NOMO-1 treated with DMSO at 0.1 percent for 48 hours (cell line): ENCODE data around the gene ASIC3.
A peak's percentile ranks its signal among the peaks of the same experiment; 100 is the strongest.
"Not testable (repeated sequence)": the region's sequence is repeated elsewhere in the genome, so short reads cannot be mapped to it uniquely, and the experiment has no call there.

Experiments
- DNase-seq: peaks from one replicate; lab custom pipeline; 2025; ENCODE audit not compliant: unreplicated experiment; lab: John Stamatoyannopoulos, UW

ASIC3 gene

DNA sequence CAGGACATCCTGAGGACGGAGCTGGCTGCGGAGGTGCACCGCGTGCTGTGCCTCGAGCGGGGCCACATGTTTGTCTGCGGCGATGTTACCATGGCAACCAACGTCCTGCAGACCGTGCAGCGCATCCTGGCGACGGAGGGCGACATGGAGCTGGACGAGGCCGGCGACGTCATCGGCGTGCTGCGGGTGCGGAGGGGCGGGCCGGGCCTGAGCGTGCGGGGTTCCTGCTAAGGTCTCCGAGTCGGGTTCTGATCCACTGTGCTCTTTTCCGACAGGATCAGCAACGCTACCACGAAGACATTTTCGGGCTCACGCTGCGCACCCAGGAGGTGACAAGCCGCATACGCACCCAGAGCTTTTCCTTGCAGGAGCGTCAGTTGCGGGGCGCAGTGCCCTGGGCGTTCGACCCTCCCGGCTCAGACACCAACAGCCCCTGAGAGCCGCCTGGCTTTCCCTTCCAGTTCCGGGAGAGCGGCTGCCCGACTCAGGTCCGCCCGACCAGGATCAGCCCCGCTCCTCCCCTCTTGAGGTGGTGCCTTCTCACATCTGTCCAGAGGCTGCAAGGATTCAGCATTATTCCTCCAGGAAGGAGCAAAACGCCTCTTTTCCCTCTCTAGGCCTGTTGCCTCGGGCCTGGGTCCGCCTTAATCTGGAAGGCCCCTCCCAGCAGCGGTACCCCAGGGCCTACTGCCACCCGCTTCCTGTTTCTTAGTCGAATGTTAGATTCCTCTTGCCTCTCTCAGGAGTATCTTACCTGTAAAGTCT, 34.4 kb upstream of the ASIC3 start:
- DNase-seq: no peak

DNA sequence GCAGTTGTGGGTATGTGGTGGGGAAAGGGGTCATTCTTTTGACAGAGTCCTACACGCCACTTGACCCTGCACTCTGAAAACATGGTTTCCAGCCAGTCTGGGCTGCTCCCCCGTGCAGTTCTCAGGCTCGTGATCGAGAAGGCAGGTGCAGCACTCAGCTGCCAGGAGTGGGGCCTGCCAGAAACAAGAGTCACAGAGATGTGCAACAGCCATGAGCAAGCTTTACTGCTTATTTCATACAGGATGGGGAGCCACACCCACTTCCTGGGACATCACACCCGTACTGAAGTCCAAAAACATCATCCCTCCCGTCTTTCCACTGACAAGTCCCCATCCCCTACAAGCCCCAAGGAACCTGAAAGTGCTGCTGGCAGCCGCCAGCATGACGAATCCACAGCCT, 33.4 kb upstream of the ASIC3 start:
- DNase-seq: no peak

DNA sequence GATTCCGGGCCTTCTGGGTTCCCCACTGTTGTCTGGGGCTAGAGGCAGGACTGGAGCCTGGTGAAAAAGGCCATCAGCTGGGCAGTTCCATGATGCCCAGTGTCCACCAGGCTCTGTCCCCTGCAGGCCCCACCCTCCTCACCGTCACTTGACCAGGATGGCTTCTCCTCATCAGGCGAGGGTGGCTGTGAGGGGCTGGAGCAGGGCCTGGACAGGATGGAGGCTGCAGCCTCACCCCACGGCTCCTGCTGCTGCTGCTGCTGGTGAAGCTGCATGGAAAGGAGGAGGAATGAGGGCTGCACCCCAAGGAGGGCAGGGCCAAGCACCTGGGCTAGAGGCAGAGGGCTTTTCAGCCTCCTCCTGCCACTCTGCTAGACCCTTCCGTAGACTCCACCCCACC, 32.4 kb upstream of the ASIC3 start:
- no peak for DNase-seq

DNA sequence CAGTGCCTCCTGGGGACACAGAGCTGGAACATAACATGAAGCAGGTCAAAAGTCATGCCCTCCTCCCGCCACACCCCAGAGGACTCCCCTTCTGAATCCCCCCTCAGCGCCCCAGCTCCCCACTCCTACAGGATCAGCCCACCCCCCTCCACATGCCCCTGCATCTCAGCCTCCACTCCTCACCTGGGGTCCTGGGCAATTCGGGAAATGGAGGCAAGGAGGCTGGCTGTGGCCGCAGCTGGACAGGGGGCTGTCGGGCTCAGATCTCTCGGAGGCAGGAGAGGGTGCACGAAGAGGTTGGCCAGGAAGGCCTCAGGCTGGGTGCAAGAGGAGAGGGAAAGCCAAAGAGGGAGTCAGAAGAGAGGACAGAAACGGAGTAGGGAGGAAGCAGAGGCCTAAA, 31.8 kb upstream of the ASIC3 start:
- no peak for DNase-seq

DNA sequence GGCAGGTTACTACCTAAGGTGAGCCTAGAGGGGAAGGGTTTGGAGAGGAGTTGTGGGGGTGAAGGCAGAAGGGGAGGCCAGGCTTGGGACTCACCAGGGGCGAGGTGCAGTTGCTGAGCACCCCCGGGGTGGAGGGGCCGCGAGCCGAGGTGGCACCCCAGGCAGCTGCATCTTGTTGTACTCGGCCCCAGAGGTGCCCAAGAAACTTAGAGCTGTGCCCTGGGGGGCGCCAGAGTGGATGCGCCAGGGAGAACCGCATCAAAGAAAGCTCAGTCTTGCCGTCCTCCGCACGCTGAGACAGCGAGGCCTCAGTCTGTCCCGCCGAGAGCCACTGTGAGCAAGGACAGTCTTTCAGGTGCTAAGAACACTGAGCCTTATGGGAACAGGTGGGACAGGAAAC, 31.4 kb upstream of the ASIC3 start:
- DNase-seq: no peak

DNA sequence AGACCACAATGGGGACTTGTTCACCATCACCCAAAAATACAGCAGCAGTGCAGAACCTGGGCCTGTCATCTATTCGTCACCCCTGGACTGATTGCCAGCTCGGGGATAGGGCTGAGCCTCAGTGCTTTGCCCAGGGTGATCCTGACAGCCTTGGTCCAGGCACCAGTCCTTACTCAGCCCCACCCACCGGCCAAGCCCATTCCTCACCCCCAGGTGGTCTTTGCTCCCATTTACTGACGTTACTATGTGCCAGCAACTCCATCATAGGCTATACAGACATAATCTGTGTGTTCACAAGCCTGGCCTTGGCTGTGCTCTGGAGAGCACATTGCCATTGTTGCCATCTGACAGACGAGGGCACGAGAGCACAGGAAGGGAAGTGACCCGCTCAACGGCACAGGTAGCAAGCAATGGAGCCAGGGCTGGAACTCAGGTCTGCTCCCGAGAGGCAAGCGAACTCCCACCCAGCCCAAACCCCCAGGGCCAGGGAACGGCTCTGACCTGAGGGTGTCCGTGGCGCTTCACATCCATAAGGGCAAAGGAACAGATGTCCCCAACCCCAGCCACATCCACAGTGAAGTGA, 30.9 kb upstream of the ASIC3 start:
- no peak for DNase-seq

DNA sequence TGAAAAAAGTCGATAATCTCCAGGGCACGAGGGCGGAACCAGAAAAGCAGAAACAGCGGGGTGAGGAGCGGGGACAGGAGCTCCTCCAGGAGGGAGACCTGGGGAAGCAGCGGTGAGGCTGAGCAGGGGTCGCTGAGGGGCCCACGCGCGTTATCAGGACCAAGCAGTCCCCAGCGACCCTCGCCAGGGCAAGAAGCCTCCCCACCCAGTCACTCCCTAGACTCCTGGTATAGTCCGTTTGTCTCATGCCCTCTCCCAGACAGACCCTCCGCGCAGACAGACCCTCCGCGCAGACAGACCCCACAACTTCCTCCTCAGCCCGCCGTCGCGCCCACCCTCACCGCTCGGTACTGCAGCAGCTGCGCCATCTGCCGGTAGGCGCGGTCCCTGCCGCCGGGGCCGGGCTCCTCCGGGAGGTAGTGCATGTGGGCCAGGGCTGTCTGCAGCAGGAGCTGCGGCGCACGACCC, 30.3 kb upstream of the ASIC3 start:
- peak; percentile 15 for DNase-seq

DNA sequence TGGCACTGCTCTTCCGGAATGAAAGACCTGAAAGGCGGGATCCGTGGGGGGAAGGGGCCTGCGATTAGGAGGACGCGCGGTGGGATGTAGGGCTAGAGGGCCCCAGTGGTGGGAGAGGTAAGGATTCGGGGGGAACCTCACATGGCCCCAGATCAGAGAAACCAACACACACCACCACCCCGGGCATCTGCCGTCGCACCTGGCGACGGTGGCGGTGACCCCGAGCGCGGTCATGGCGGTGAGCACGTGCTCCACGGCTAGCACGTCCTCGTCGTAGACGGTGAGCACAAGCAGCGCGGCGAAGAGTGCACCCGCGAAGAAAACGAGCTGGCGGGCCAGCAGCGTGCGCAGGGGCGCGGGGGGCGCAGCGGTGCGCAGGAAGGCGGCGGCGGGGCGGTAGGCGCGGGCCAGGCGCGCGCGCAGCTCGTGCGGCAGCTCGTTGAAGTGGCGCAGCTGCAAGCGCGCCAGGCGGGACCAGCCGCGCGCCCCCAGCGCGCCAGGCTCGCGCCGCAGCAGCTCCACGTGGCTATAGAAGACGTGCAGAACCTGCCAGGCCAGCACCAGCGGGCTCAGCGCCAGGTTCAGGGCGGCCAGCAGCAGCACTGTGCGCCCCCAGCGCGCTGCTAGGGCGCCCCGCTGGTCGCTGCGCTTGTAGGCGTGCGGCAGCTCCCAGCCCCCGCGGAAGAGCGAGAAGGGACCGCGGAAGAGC, 29.8 kb upstream of the ASIC3 start:
- no peak for DNase-seq

DNA sequence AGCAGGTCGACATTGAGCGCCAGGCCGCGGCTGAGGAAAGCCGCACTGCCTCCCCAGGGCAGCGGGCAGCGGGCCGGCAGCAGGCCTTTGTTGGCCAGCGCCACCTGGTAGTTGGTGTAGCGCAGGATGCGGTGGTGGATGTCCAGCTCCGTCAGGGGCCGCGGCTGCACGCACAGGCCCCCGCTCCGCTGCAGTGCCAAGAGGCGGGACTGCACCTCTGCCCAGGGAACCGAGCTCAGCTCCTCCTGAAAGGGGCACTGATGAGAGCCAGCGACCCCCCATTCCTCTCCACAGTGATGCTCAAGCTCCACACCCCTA, 29.2 kb upstream of the ASIC3 start:
- no peak for DNase-seq

DNA sequence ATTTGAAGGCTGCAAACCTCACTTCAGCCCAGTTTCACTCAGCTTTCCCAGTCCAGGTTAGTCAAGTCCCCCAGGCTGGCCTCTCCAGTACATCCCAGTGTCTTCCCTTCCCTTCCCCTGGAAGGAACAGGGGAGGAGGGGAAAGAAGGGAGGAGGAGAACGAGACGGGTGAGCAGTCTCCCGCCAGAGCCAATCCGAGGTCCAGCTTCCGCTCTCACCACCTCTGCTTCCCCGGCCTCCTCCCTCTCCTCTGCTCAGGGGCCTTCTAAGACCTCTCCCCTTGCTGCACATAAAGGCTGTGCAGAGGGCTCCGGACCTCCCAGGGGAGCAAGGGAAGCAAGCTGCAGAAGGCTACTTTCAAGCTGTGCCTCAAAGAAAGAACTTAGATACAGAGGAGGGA, 28.1 kb upstream of the ASIC3 start:
- DNase-seq: no peak

DNA sequence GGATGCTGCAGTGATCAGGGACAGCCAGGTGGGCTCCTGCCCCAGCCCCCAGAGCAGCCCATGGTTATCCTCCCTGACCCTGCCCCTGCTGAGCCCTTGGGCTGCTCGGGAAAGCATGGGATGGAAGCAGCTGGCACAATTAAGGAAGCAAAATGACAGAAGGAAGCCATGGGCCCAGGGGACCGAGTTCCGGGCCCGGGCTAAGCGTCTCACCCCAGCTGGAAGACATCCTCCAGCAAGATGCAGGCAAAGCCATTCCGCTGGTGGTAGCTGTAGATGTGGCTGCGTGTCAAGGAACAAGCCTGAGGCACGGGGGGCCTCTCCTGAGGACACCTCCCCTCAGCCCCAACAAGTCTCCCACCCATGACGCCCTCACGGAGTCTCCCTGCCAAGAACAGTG, 25.1 kb upstream of the ASIC3 start:
- DNase-seq: no peak

DNA sequence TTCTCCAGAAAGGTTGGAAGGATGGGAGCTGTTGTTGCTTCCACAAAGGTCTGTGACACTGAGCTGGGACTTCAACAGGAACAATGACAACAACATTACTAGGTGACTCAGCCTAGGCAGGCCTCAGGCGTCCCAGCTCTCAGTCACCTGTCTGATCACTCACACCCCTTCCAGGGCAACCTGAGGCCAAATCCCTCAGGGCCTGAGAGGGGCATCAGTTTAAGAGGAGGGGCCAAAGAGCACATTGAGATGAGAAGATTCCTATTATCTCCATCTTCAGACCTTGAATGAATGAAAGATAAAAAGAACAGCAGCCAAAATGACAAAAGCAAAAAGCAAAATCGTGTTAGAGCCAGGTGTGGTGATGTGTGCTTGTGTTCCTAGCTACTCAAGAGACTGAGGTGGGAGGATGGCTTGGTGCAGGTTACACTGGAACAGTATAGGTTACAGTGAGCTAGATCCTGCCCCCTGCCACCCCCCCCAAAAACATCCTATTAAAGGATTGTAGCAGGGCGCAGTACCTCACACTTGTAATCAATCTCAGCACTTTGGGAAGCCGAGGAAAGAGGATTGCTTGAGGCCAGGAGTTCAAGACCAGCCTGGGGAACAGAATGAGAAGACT, 23.8 kb upstream of the ASIC3 start, which contains the start of gene ATG9B:
TSS of gene ATG9B (minus strand) at position 60 of the 622 bp plus-strand sequence. CDS start 71 bp downstream, outside the sequence.
- no peak for DNase-seq

DNA sequence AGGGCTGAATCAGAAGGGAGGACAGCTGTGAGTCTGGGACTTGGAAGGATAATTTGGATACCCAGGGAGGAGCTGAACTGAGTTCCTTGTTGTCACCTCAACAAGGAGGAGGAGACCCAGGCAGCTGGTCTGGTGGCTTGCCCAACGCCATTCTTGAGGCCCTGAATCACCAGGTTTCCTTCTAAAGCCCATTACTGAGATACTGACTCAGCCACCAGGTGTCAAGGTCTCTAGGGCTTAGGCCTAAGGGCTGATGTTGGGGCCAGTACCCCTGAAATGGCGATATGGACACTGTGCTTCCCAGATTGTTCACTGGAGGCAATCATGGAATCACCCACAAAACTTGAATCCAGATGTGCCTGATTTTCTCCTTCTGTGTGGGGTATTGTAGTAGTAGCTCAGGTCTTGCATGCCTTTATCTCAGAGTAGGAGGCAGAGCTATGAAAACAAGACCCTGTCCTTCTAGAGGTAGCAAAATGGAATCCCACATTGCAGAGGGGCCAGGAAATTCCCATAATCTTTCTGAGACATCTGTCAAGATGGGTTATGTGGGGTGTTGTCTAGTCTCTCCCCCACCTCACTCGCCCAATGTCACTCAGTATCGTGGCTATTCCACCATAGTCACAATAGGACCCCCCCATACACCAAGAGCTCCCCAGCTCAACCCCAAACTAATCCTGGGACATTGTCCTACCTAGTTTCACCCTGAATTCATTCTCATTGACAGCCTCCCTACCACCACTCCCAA, 22.2 kb upstream of the ASIC3 start:
- no peak for DNase-seq

DNA sequence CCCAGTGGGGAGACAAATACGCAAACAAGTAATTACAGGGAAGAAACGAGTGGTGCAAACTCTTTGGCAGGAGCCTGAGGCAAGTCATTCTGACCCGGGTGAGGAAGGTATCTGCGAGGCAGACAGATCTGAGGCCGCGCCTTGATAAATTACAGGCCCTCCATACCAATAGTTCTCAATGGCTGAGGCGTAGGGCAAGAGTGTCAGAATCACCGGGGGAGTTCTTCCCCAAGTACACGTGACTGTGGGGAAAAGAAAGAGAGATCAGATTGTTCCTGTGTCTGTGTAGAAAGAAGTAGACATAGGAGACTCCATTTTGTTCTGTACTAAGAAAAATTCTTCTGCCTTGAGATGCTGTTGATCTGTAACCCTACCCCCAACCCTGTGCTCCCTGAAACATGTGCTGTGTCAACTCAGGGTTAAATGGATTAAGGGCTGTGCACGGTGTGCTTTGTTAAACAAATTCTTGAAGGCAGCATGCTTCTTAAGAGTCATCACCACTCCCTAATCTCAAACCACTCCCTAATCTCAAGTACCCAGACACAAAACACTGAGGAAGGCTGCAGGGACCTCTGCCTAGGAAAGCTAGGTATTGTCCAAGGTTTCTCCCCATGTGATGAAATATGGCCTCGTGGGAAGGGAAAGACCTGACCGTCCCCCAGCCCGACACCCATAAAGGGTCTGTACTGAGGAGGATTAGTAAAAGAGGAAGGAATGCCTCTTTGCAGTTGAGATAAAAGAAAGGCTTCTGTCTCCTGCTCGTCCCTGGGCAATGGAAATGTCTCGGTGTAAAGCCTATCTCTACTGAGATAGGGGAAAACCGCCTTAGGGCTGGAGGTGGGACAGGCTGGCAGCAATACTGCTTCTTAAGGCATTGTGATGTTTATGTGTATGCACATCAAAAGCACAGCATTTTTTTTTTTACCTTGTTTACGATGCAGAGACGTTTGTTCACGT, 21.3 kb upstream of the ASIC3 start:
- DNase-seq: not testable (repeated sequence)

DNA sequence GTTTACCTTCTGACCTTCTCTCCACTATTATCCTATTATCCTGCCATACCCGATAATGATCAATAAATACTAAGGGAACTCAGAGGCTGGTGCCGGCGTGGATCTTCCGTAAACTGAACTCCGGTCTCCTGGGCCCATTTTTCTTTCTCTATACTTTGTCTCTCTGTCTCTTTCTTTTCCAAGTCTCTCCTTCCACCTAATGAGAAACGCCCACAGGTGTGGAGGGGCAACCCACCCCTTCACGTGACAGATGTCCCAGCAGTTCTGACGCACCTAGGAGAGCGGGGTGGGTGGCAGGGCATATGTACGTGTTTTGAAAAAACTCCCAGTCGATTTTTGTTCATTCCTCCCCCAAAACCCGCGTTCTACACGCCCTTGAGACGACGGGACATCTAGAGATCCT, 20.6 kb upstream of the ASIC3 start:
- DNase-seq: not testable (repeated sequence)

DNA sequence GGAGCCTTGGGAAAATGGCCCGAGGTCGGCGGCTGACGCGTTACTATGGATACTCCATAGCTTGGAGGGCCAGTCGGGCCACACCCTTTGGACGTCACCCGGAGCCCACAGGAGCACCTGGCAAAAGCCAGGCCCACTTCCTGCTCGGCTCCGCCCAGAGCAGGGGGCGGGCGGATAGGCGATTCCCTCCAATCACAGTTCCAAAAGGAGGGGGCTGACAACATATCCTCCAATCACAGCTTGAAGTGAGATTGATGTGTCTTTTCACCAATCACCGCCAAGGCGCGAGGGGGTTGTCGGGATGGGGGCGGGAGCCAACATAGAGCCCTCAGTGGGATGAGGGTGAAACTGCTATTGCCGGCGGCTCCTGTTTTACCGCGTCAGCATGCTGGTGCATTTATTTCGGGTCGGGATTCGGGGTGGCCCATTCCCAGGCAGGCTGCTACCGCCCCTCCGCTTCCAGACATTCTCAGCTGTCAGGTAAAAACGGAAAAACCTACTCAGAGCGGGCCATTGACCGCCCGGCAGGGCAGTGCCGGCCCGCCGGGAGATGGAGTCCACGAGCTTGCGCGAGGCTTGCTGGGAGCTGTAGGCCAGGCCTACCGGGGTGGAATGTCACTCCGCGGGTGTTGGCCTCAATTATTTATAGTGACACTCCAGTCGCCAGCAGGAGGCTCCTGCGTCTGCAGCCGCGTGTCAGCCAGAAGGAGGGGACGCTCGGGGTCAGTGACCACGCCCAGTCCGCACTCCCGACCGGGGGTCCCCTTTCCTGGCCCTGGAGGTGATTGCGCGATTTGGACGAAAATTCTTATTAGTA, 20.0 kb upstream of the ASIC3 start, which contains the start of gene ABCB8:
TSS of gene ABCB8 (plus strand) at position 320 of the 817 bp plus-strand sequence. CDS start at position 386, 66 bp downstream.
- peak; percentile 88 for DNase-seq

DNA sequence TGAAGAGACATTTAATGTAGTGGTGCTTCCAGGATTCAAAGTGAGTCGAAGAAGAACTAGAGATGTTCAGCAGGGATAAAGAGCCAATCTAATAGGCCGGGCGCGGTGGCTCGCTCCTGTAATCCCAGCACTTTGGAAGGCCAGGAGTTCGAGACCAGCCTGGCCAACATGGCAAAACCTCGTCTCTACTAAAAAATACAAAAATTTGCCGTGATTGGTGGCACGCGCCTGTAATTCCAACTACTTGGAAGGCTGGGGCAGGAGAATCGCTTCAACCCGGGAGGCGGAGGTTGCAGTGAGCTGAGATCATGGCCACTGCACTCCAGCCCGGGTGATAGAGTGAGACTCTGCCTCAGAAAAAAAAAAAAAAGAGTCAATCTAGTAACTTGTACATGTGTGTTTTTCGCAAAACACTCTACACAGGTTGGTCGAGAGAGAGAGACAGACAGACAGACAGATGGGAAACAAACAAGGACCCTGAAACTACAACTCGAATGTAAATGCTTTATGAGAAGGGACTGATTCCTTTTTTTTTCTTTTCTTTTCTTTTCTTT, 19.3 kb upstream of the ASIC3 start:
- no peak for DNase-seq

DNA sequence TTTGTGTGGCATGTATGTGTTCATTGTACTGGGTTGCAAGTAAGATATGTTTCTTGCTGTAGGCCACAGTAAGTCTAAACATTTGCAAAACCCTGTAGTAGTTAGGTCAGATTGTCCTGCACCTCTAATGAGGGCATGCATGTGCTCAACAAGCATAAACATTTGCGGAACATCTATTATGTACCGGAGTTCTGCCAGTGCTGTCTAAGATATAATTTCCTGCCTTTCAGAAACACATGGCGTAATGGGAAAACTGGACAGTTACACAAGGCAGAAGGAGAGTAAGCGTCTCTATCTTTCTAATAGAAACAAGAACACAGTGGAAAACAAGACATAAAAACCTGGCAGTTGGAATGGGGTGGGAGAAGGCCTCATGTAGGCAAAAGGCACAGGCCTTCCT, 17.3 kb upstream of the ASIC3 start:
- DNase-seq: no peak
